NK-92 treated with Interleukin-12 subunit alpha and Interleukin-12 subunit beta, amount 100 ng/mL, for 24 hours (cell line): Measurements from ENCODE around the gene NOX3.
"Not testable (repeated sequence)": the region's sequence is repeated elsewhere in the genome, so short reads cannot be mapped to it uniquely, and the experiment has no call there.

Experiments
- DNase-seq: peaks from one replicate; lab custom pipeline; 2025; lab: John Stamatoyannopoulos, UW

The NOX3 gene

GRCh38 chr6:155468543-155468942 lies 12.9 kb upstream of the NOX3 start:
- DNase-seq, result not testable (repeated sequence)

GRCh38 chr6:155466539-155466938 lies 10.9 kb upstream of the NOX3 start:
- DNase-seq, result no peak

DNA sequence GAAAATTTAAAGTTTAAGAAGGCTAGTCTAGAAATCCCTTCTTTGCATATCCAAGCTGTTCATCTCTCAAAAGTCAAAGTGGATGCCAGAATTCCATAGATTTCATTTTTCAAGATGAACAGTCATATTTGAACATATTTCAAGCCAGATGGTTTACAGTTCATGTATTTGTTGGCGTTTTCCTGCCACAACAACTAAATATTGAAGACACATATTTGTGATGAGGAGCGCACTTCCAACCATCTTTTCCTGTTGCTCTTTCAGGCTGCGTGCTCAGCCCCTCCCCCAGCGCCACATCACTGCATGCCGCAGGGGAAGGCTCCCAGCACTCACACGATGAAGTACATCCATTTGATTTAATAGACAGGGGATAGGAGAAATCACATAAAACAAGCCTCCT lies 5.9 kb upstream of the NOX3 start:
- DNase-seq, result no peak

- no peak for DNase-seq
Measured at GRCh38 chr6:155454471-155454870, 1.2 kb downstream of the NOX3 start.

- no peak for DNase-seq
Measured at GRCh38 chr6:155454008-155454407, 1.6 kb downstream of the NOX3 start.

- DNase-seq, result no peak
Measured at GRCh38 chr6:155452576-155452975, 3.1 kb downstream of the NOX3 start.

DNA sequence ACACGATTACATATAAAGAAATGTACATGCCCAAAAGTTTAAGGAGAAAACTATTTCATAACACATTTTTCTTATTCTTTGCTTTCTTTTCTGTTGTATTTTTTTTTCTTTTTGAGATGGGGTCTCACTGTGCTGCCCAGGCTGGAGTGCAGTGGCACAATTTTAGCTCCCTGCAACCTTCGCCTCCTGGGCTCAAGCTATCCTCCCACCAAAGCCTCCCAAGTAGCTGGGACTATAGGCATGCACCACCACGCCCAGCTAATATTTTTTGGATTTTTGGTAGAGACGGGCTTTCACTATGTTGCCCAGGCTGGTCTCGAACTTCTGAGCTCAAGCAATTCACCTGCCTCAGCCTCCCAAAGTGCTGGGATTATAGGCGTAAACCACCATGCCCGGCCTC lies 4.1 kb downstream of the NOX3 start:
- DNase-seq, result not testable (repeated sequence)

- no peak for DNase-seq
Measured at GRCh38 chr6:155450240-155450581, 5.4 kb downstream of the NOX3 start.

GRCh38 chr6:155449450-155450239 lies 6.0 kb downstream of the NOX3 start:
- DNase-seq, result no peak

DNA sequence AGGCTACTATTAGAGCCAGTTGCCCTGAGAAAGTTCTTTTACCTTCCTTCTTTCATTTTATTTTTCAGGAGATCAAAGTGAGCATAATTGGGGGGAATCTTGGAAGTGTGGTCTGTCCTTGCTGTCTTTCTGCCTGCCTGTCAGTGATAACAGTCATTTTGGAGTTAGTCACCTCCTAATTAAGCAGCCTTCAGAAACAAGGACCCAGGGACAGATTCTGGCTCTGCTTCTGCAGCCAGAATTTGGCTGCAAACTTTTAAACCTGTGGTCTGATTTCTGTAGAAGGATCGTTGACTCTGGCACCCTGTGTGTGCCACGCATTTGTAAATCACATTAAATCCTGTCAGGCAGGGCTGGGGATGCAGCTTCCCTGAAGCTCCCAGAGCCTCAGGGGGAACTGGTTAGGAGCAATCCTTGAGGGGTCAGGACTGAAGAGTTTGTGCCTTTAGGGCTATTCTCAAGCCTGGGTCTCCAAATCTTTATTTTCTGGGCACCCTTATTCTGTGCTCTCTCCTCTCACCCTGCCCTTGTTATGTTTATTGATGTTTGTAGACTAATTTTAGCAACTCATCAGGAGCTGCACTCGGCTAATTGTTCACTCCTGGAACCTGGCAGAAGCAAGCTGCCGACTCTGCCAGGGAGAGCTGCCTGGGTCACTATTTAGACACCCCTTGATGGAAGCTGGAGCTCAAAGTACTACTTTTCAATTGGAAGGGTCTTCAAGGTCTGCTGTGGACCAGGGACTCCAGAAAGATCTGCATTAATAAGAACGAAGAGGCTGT lies 6.8 kb downstream of the NOX3 start:
- DNase-seq, result no peak

DNA sequence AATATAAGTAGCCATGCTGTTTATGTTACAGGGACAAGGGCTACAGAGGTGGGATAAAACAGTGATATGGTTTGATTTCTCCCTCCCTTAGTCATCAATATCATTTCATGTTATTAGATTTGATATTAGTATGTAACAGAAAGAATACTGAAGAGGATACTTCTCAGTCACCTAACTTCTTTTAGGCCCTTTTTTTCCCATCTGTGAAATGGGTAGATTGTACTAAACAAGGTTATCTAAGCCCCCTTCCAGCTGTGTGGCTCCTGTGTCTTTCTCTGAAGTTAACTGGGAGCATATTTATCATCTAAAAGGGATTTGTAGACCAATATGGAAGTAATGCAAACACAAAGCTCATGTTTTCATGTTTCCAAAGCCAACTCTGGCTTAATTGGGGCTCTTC lies 7.7 kb downstream of the NOX3 start:
- DNase-seq, result no peak

- DNase-seq, result no peak
Measured at GRCh38 chr6:155444952-155445903, 10.4 kb downstream of the NOX3 start.

DNA sequence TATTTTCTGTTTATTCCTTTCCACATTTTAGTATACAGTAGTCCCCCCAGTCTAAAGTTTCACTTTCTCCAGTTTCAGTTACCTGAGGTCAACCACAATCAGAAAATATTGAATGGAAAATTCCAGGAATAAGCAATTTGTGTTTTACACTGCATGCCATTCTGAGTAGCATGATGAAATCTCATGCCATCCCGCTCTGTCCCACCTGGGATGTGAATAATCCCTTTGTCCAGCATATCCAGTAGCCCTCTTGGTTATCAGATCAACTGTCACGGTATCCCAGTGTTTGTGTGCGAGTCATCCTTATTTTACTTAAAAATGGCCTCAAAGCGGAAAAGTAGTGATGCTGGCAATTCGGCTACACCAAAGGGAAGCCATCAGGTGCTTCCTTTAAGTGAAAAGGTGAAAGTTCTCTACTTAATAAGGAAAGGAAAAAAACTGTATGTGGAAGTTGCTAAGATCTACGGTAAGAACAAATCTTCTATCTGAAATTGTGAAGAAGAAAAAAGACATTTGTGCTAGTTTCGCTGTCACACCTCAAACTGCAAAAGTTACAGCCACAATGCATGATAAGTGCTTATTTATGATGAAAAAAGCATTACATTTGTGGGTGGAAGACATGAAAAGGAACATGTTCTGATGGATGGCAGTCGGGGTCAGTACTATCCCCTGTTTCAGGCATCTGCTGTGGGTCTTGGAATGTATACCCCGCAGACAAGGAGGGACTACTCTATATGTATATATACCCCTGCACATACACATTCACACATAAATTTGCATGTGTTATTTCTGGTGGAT lies 11.3 kb downstream of the NOX3 start:
- no peak for DNase-seq

DNA sequence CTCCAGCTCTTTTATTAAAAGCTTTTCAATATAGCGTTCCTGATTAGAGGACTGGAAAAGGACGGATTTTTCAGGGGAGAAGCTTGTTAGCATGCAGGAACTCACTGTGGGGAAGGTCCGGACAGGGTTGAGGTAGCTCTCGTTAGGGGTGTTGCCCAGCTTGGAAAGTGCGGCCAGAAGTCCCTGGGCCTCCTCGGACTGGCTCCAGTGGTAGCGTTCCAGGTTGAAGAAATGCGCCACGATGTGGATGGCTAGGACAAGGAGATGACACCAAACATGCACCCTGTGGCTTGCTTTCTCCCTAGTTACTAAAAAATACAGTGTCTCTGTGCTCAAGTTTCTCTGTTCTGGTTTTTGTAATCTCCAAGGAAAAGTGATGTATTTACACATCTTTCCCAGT lies 12.5 kb downstream of the NOX3 start:
- DNase-seq, result no peak

GRCh38 chr6:155442562-155442961 lies 13.1 kb downstream of the NOX3 start:
- DNase-seq, result no peak

GRCh38 chr6:155441112-155441465 lies 14.6 kb downstream of the NOX3 start:
- no peak for DNase-seq

- no peak for DNase-seq
Measured at GRCh38 chr6:155440398-155441111, 15.1 kb downstream of the NOX3 start.

GRCh38 chr6:155439376-155439775 lies 16.3 kb downstream of the NOX3 start:
- DNase-seq, result no peak

DNA sequence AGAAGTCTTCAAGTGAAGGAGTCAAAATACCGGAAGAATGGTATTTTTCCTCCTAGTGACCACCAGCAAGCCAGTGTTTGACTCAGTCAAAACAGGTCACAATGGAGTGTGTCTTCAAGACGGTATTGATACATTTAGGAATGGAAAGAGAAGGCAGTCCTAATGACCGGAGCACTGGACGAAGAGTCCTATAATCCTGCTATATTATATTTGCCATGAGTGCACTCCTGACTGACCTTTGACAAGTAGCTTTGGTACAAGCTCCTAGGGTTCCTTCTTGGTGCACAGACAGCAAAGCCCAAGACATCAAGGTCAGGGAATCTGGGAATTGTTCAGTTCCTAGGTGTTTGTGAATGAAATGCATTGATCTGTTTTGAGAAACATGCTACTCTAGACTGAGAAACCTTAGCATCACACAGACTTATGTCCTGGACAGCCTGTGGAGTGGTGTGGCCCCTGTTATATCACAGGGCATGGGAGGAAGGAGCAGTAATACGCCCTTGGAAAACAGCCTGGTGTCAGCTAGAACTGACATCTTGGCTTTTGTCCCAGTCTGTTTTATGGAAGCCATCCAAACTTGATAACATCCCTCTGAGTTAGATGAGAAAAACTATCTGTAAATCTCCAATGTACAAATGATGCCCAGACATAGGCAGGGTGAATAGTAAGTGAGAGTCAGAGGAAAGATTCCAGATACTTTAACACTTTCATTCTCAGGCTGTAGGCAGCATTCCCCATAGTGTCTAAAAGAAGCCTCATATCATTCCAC lies 18.5 kb downstream of the NOX3 start:
- no peak for DNase-seq

DNA sequence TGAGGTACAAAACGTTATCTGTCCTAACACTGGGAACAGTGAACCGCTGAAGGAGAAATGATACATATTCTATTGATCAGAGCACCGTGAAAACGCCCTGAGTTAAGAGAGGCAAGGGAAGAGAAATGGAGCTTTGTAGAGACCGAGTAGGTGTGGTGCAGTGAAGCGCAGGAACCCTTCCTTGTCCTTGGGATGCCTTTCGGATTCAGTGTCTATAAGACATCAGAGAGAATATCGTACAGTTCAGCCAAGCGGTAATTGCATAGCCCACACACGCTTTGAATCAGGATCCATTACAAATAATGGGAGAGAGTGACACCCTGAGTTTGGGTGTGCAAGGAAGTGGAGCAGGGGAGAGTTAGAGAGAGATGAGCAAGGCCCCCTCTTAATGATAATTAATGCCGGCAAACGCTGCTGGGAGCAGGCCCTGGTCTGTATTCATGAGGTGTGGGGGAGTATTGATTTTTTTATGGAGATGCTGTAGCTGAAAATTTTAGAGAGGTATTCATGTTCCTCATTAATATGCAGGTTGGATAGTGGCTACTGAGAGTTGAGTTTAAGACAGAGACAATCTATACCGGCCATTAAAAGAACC lies 20.7 kb downstream of the NOX3 start:
- no peak for DNase-seq
